HCT116 (cell line): ENCODE measurements around the gene PRG2. TPM values are rescaled to one million over a fixed set of nuclear protein-coding genes. Genes with fewer than 3 reads are reported as not detected.

Experiments
- ATAC-seq: fragments of 200-7000 bp; cut with Tn5 transposase; 2 replicates; pipeline ENCODE4 v1.9.1; 2020; ENCODE audit warnings: mild to moderate bottlenecking, moderate library complexity
- BruUV-seq: library from RNA; stranded (reverse); fragments of 400-500 nt; replicated peaks from 2 replicates; lab custom pipeline; 2021; lab: Mats Ljungman, UMichigan
- CTCF ChIA-PET: fragments of 300-600 bp; sonication (Branson Sonifier 250); formaldehyde crosslinking; loops from one replicate; lab custom pipeline; 2021; ENCODE audit warnings: antibody characterized with exemption; lab: Charles Lee
- POLR2A ChIA-PET: fragments of 300-600, 350-600 bp; sonication (Branson Sonifier 250); formaldehyde crosslinking; loops from one replicate; lab custom pipeline; 2021; ENCODE audit warnings: antibody characterized with exemption; lab: Charles Lee
- RAD21 ChIA-PET, 2 experiments: fragments of 300-600 bp; sonication (Branson Sonifier 250); formaldehyde crosslinking; loops; one replicate each; lab custom pipeline; 2023; ENCODE audit warnings: low total read pairs in 2 of 2; ENCODE audit not compliant: uncharacterized antibody in 2 of 2, unreplicated experiment in 2 of 2, low non-redundant PET in 1 of 2; lab: Charles Lee
- DNase-seq: peaks from one replicate; pipeline ENCODE4 v3.0.0-alpha.2; 2010; ENCODE audit warnings: low read depth, low spot score
- H2AFZ ChIP-seq: fragments of 200-600 bp; shearing (Covaris generic), sonication (generic); 2 replicates; pipeline ENCODE4 v1.6.1; 2017; ENCODE audit warnings: low read depth, mixed run types, mixed read lengths, antibody characterized with exemption, low read length; ENCODE audit not compliant: poor library complexity, severe bottlenecking
- H3K27ac ChIP-seq: 2 replicates; pipeline ENCODE4 v1.5.1; 2012; ENCODE audit warnings: low read depth, low read length
- H3K27me3 ChIP-seq: fragments of 200-600 bp; sonication (generic); 2 replicates; pipeline ENCODE4 v1.6.1; 2016; ENCODE audit warnings: mixed run types, low read length, mixed read lengths; ENCODE audit not compliant: insufficient read depth
- H3K36me3 ChIP-seq, 2 experiments: fragments of 200-500 bp in 1 of 2; fragments of 200-600 bp in 1 of 2; sonication (Bioruptor generic) in 1 of 2; sonication (generic) in 1 of 2; 2 replicates each; pipeline versions ENCODE4 v1.5.1 to v1.6.1; 2014 to 2016; ENCODE audit warnings: low read length in 2 of 2, inconsistent platforms in 1 of 2, mixed read lengths in 1 of 2, mixed run types in 1 of 2; ENCODE audit not compliant: insufficient read depth in 2 of 2, control insufficient read depth in 1 of 2
- H3K4me1 ChIP-seq, 2 experiments: fragments of 200-600 bp in 1 of 2; sonication (generic) in 1 of 2; 2 replicates each; pipeline versions ENCODE4 v1.5.1 to v1.6.1; 2012 to 2017; ENCODE audit warnings: low read length in 2 of 2, inconsistent platforms in 1 of 2, mild to moderate bottlenecking in 1 of 2, mixed read lengths in 1 of 2, mixed run types in 1 of 2, moderate library complexity in 1 of 2; ENCODE audit not compliant: insufficient read depth in 2 of 2, control insufficient read depth in 1 of 2
- H3K4me2 ChIP-seq: fragments of 200-600 bp; sonication (generic); 2 replicates; pipeline ENCODE4 v1.6.1; 2017; ENCODE audit warnings: mixed run types, low read length, mixed read lengths
- H3K4me3 ChIP-seq, 2 experiments: fragments of 200-600 bp in 1 of 2; sonication (generic) in 1 of 2; replicated peaks in 1 of 2; 2 replicates each; pipeline ENCODE4 v1.5.1; 2011 to 2016; ENCODE audit warnings: low read length in 2 of 2, control low read depth in 1 of 2, low read depth in 1 of 2, mild to moderate bottlenecking in 1 of 2, mixed read lengths in 1 of 2, mixed run types in 1 of 2
- H3K79me2 ChIP-seq: fragments of 200-600 bp; sonication (generic); 2 replicates; pipeline ENCODE4 v1.6.1; 2017; ENCODE audit warnings: mild to moderate bottlenecking, mixed run types, low read length, moderate library complexity, mixed read lengths; ENCODE audit not compliant: insufficient read depth
- H3K9ac ChIP-seq: fragments of 200-600 bp; sonication (generic); 2 replicates; pipeline ENCODE4 v1.6.1; 2016; ENCODE audit warnings: low read length, mixed read lengths
- H3K9me2 ChIP-seq: fragments of 200-600 bp; sonication (generic), shearing (Covaris generic); 2 replicates; pipeline ENCODE4 v1.6.1; 2017; ENCODE audit warnings: mixed run types, mild to moderate bottlenecking, moderate library complexity; ENCODE audit not compliant: insufficient read depth
- H3K9me3 ChIP-seq, 2 experiments: fragments of 200-500 bp in 1 of 2; fragments of 200-600 bp in 1 of 2; sonication (Bioruptor generic) in 1 of 2; sonication (generic) in 1 of 2; 2 replicates each; pipeline ENCODE4 v1.6.1; 2014 to 2017; ENCODE audit warnings: low read length in 2 of 2, mixed read lengths in 2 of 2, inconsistent platforms in 1 of 2, low read depth in 1 of 2, mild to moderate bottlenecking in 1 of 2, mixed run types in 1 of 2, moderate library complexity in 1 of 2; ENCODE audit not compliant: control insufficient read depth in 1 of 2, insufficient read depth in 1 of 2
- H4K20me1 ChIP-seq: fragments of 200-600 bp; sonication (generic), shearing (Covaris generic); 2 replicates; pipeline ENCODE4 v1.6.1; 2017; ENCODE audit warnings: mixed run types, mild to moderate bottlenecking, moderate library complexity; ENCODE audit not compliant: insufficient read depth
- CBX3 ChIP-seq: IDR thresholded peaks from 2 replicates; pipeline ENCODE4 v1.6.1; 2012; ENCODE audit warnings: low read depth
- CEBPB ChIP-seq: IDR thresholded peaks from 2 replicates; pipeline ENCODE4 v1.6.1; 2012; ENCODE audit warnings: low read depth
- EGR1 ChIP-seq: IDR thresholded peaks from 2 replicates; pipeline ENCODE4 v1.6.1; 2012; ENCODE audit warnings: low read depth
- EZH2 ChIP-seq: fragments of 200-600 bp; sonication (generic); IDR thresholded peaks from 2 replicates; pipeline ENCODE4 v1.6.1; 2017; ENCODE audit warnings: antibody characterized with exemption, mixed run types
- EZH2phosphoT487 ChIP-seq: fragments of 200-600 bp; IDR thresholded peaks from 2 replicates; pipeline ENCODE4 v1.6.1; 2018; ENCODE audit warnings: antibody characterized with exemption, borderline replicate concordance
- FOSL1 ChIP-seq: IDR thresholded peaks from 2 replicates; pipeline ENCODE4 v1.6.1; 2012; ENCODE audit warnings: low read depth
- JUND ChIP-seq: IDR thresholded peaks from 2 replicates; pipeline ENCODE4 v1.6.1; 2012
- RAD21 ChIP-seq: IDR thresholded peaks from 2 replicates; pipeline ENCODE4 v1.6.1; 2012; ENCODE audit warnings: low read depth, mild to moderate bottlenecking
- intact Hi-C: fragments of 100-400 bp; cut with micrococcal nuclease; formaldehyde crosslinking; loops from 2 replicates; pipeline ENCODE4 v1.10.0; 2022
- total RNA-seq: library from RNA; stranded (reverse); gene quantifications from one replicate; pipeline ENCODE4 v1.2.1, GENCODE V29; 2021; ENCODE audit not compliant: unreplicated experiment
- TF ChIP-seq, protein P1 (sequence below): IDR thresholded peaks from 2 replicates; pipeline ENCODE4 v1.6.1; 2012
- TF ChIP-seq, protein P2 (sequence below): IDR thresholded peaks from 2 replicates; pipeline ENCODE4 v1.6.1; 2012
- TF ChIP-seq, protein P3 (sequence below): IDR thresholded peaks from 2 replicates; pipeline ENCODE4 v1.6.1; 2012; ENCODE audit warnings: low read depth

The PRG2 gene
- total RNA-seq, 1 experiment from 2014 or later = 0.81 TPM

DNA sequence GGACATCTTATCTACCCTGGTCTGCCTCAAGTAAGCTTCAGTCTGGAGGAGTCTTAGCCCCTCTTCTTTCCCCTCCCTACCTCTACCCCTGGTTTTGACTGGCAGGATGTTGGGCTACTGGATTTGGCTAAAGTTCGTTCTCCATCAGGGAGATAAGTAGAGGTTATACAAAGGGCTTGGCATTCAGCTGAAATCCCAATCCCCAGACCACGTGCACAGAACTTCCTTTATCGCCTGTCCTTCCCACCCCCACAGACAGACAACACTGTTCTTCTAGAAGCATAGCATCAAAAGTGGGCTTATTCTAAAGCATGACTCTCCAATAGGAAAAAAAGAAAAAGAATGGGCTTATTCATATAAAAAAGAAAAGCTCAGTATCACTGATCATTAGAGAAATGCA lies 17.3 kb downstream of the PRG2 start:
- ChIA-PET POLR2A (no interaction called here), RAD21 (no interaction called here), CTCF (no interaction called here)
- no peak overlapping the region for H3K4me3 ChIP-seq
- BruUV-seq = no TSS peak
- H3K4me2 ChIP-seq = no peak overlapping the region
- no peaks in the 10 kb centered on the region for H3K9me3 ChIP-seq
- H3K27me3 ChIP-seq = peaks cover 8% of the 10 kb centered on the region; the same call in 1 of the 2 replicates
- ATAC-seq (no peak), DNase-seq (no peak)
- no peak overlapping the region for H2AFZ ChIP-seq
- no peaks in the 10 kb centered on the region for H3K36me3 ChIP-seq
- H3K9me2 ChIP-seq = no peaks in the 10 kb centered on the region
- no peaks in the 10 kb centered on the region for H3K79me2 ChIP-seq
- no peaks in the 10 kb centered on the region for H3K4me1 ChIP-seq
- no peak overlapping the region for H3K9ac ChIP-seq
- TF ChIP-seq, protein P1, sequence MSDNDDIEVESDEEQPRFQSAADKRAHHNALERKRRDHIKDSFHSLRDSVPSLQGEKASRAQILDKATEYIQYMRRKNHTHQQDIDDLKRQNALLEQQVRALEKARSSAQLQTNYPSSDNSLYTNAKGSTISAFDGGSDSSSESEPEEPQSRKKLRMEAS = no peak
- no peak for TF ChIP-seq RAD21
- no peak overlapping the region for H3K27ac ChIP-seq
- intact Hi-C loops = no loop called here
- H4K20me1 ChIP-seq = no peaks in the 10 kb centered on the region

DNA sequence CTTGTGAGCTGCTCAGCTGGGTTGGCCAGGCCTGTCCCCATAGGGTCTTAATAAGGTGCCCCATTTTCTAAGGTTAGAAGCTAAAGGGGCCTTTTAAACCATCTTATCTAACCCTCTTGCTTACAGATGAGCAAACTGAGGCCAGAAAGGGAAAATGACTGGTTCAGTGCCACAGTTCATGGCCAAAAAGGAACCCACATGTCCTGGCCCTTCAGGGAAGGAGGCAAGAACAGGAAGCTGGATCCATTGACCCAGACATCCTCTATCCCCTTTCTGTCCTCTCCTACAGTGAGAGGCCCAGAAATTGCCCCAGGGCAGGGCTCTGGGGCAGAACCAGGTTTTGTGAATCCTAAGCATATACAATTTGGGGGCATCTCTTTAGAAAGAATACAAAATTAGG lies 19.5 kb downstream of the PRG2 start:
- ChIA-PET POLR2A (no interaction called here), CTCF (no interaction called here), RAD21 (no interaction called here)
- H3K27me3 ChIP-seq = no peaks in the 10 kb centered on the region
- no peak for TF ChIP-seq JUND
- TF ChIP-seq EGR1 = no peak
- no peak for TF ChIP-seq FOSL1
- TF ChIP-seq, protein P2, sequence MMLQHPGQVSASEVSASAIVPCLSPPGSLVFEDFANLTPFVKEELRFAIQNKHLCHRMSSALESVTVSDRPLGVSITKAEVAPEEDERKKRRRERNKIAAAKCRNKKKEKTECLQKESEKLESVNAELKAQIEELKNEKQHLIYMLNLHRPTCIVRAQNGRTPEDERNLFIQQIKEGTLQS = no peak
- TF ChIP-seq, protein P3, sequence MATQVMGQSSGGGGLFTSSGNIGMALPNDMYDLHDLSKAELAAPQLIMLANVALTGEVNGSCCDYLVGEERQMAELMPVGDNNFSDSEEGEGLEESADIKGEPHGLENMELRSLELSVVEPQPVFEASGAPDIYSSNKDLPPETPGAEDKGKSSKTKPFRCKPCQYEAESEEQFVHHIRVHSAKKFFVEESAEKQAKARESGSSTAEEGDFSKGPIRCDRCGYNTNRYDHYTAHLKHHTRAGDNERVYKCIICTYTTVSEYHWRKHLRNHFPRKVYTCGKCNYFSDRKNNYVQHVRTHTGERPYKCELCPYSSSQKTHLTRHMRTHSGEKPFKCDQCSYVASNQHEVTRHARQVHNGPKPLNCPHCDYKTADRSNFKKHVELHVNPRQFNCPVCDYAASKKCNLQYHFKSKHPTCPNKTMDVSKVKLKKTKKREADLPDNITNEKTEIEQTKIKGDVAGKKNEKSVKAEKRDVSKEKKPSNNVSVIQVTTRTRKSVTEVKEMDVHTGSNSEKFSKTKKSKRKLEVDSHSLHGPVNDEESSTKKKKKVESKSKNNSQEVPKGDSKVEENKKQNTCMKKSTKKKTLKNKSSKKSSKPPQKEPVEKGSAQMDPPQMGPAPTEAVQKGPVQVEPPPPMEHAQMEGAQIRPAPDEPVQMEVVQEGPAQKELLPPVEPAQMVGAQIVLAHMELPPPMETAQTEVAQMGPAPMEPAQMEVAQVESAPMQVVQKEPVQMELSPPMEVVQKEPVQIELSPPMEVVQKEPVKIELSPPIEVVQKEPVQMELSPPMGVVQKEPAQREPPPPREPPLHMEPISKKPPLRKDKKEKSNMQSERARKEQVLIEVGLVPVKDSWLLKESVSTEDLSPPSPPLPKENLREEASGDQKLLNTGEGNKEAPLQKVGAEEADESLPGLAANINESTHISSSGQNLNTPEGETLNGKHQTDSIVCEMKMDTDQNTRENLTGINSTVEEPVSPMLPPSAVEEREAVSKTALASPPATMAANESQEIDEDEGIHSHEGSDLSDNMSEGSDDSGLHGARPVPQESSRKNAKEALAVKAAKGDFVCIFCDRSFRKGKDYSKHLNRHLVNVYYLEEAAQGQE = no peak
- TF ChIP-seq EZH2 = no peak
- no peak for TF ChIP-seq CBX3
- TF ChIP-seq CEBPB = no peak
- TF ChIP-seq EZH2phosphoT487 = no peak
- no peak overlapping the region for H3K4me2 ChIP-seq
- H3K9ac ChIP-seq = no peak overlapping the region
- ATAC-seq = no peak
- intact Hi-C loops = no loop called here
- H3K9me2 ChIP-seq = no peaks in the 10 kb centered on the region
- no peaks in the 10 kb centered on the region for H3K36me3 ChIP-seq
- DNase-seq = no peak
- no peak overlapping the region for H3K27ac ChIP-seq
- no peaks in the 10 kb centered on the region for H3K4me1 ChIP-seq
- no peaks in the 10 kb centered on the region for H4K20me1 ChIP-seq
- H3K4me3 ChIP-seq = no peak overlapping the region
- H2AFZ ChIP-seq = no peak overlapping the region
- H3K9me3 ChIP-seq = no peaks in the 10 kb centered on the region
- BruUV-seq = no TSS peak
- H3K79me2 ChIP-seq = no peaks in the 10 kb centered on the region
